ENCODE results near the gene GPR15. TPM values are rescaled to one million over a fixed set of nuclear protein-coding genes. Genes with fewer than 3 reads are reported as not detected.

Gene GPR15
- total RNA-seq, 2 donors from 2014 or later, result 1.4 to 13.2 TPM

GRCh38 chr3:98568402-98568801, 36.6 kb downstream of the GPR15 start:
- Mint-ChIP-seq H3K36me3 (no peaks in the 10 kb centered on the region), H3K9me3 (peaks cover 3% of the 10 kb centered on the region), H3K27me3 (no peaks in the 10 kb centered on the region), H3K27ac (peak overlapping the region; percentile 92 to 98), H3K4me3 (peak overlapping the region; percentile 71), H3K4me1 (ENCODE audit: low read depth in 2 of 2) (peaks cover 52 to 73% of the 10 kb centered on the region in 2 donors)
- no peak for ATAC-seq
- no peak for DNase-seq (ENCODE audit: low spot score)

- Mint-ChIP-seq H3K4me3 (peak overlapping the region; percentile 80), H3K36me3 (peaks cover 12% of the 10 kb centered on the region), H3K9me3 (peaks cover 3% of the 10 kb centered on the region), H3K4me1 (ENCODE audit: low read depth in 2 of 2) (peaks cover 25 to 37% of the 10 kb centered on the region in 2 donors), H3K27me3 (no peaks in the 10 kb centered on the region), H3K27ac (peak overlapping the region; percentile 82 to 83)
- ATAC-seq (peak in 1 of 2 donors; percentile 52), DNase-seq (ENCODE audit: low spot score) (no peak)
Measured at GRCh38 chr3:98573181-98573728, 41.5 kb downstream of the GPR15 start.

GRCh38 chr3:98574132-98574531, 42.4 kb downstream of the GPR15 start:
- Mint-ChIP-seq H3K4me3 (peak overlapping the region; percentile 80), H3K36me3 (peaks cover 20% of the 10 kb centered on the region), H3K9me3 (peaks cover 3% of the 10 kb centered on the region), H3K4me1 (ENCODE audit: low read depth in 2 of 2) (peaks cover 18 to 28% of the 10 kb centered on the region in 2 donors), H3K27ac (peak overlapping the region; percentile 82 to 83), H3K27me3 (no peaks in the 10 kb centered on the region)
- DNase-seq (ENCODE audit: low spot score) (no peak), ATAC-seq (no peak)

- Mint-ChIP-seq H3K9me3 (no peaks in the 10 kb centered on the region), H3K4me1 (ENCODE audit: low read depth in 2 of 2) (peaks cover 15 to 20% of the 10 kb centered on the region in 2 donors), H3K27ac (no peak overlapping the region), H3K27me3 (no peaks in the 10 kb centered on the region), H3K36me3 (peaks cover 26% of the 10 kb centered on the region), H3K4me3 (no peak overlapping the region)
- DNase-seq (ENCODE audit: low spot score) (no peak), ATAC-seq (no peak)
Measured at GRCh38 chr3:98577178-98577895, 45.6 kb downstream of the GPR15 start.

DNA sequence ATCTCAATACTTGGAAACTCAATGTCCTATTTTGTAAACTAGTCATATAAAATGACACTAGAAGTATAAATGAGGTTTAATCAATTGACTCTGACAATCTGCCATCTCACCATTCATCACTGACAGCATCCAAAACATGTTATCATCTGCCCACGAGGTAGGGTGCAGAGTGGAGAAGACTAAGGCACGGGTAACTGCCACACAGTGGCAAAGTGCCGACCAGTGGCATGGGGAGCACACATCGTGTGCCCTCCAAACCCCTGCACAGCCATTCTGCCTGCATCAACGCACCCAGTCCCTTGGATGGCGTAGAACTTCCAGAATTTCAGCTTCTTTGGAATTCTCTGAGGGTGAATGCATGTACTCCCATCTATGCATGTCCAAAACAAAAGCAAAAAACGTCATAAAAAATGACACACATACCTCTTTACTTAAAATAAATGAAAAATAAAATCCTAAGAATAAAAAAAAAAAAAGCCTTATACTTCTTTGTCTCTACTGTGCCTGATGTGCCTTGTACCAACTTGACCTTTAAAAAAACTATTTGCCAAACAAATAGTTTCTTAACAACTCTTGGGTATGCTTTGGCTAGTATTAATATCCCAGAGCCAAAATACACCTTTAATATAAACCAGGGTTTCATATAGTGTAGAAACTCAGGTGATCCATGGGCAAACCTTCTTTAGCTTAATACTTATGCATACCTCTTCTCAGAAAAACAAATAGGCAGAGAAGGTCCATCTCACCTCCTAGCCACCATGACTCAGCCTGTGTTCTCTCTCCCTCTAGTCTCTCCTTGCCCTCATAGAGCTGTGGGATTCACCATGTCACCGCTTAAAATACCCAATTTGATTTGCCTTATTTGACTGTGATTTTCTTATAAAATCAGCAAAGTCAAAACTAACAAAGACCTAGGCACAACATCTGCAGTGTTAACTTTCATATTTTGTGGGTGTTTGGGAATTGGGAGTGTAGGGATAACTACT, 48.9 kb downstream of the GPR15 start:
- Mint-ChIP-seq H3K27ac (no peak overlapping the region), H3K9me3 (no peaks in the 10 kb centered on the region), H3K27me3 (no peaks in the 10 kb centered on the region), H3K4me1 (ENCODE audit: low read depth in 2 of 2) (peaks cover 5 to 15% of the 10 kb centered on the region in 2 donors), H3K36me3 (peaks cover 36% of the 10 kb centered on the region), H3K4me3 (no peak overlapping the region)
- ATAC-seq, result no peak
- no peak for DNase-seq (ENCODE audit: low spot score)

- H3K4me3 Mint-ChIP-seq, result no peak overlapping the region
- no peaks in the 10 kb centered on the region for H3K27me3 Mint-ChIP-seq
- H3K27ac Mint-ChIP-seq, result no peak overlapping the region
- H3K4me1 Mint-ChIP-seq (ENCODE audit: low read depth in 2 of 2), result peaks cover 5 to 15% of the 10 kb centered on the region in 2 donors
- DNase-seq (ENCODE audit: low spot score) (no peak), ATAC-seq (no peak)
- H3K9me3 Mint-ChIP-seq, result no peaks in the 10 kb centered on the region
- peaks cover 36% of the 10 kb centered on the region for H3K36me3 Mint-ChIP-seq
Measured at GRCh38 chr3:98581474-98581873, 49.7 kb downstream of the GPR15 start.

- H3K9me3 Mint-ChIP-seq, result no peaks in the 10 kb centered on the region
- ATAC-seq (no peak), DNase-seq (ENCODE audit: low spot score) (no peak)
- H3K36me3 Mint-ChIP-seq, result peaks cover 31% of the 10 kb centered on the region
- peak overlapping the region; percentile 10 to 43 for H3K27ac Mint-ChIP-seq
- no peaks in the 10 kb centered on the region for H3K27me3 Mint-ChIP-seq
- no peak overlapping the region for H3K4me3 Mint-ChIP-seq
- H3K4me1 Mint-ChIP-seq (ENCODE audit: low read depth in 2 of 2), result peaks cover 5 to 15% of the 10 kb centered on the region in 2 donors
Measured at GRCh38 chr3:98582042-98582441, 50.3 kb downstream of the GPR15 start.

DNA sequence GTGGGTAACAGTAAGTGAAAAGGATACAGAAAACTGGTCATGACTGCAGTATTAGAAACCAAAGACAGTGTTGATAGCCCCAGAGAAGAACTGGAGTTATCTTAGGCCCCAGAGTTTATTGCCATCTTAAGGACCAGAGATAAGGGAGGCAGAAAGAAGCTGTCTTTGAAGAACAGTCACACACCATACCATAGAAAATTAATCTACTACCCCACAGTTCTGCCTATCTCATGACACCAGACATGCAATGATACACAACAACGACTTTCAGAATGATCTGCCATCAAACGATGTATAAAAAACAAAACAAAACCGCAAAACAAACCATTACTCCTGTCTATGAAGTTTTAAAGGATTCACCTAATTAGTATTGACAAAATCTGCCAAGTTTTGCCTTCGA, 52.0 kb downstream of the GPR15 start:
- no peak overlapping the region for H3K4me3 Mint-ChIP-seq
- H3K9me3 Mint-ChIP-seq, result no peaks in the 10 kb centered on the region
- peak overlapping the region in 1 of 2 donors; percentile 1 for H3K27ac Mint-ChIP-seq
- no peak for ATAC-seq
- peaks cover 27% of the 10 kb centered on the region for H3K36me3 Mint-ChIP-seq
- peaks cover 5 to 19% of the 10 kb centered on the region in 2 donors for H3K4me1 Mint-ChIP-seq (ENCODE audit: low read depth in 2 of 2)
- no peak for DNase-seq (ENCODE audit: low spot score)
- no peaks in the 10 kb centered on the region for H3K27me3 Mint-ChIP-seq

Other genes with a start within 250 kb of the GPR15 start
- not detected for gene OR5H2, start 249.5 kb upstream of the GPR15 start, total RNA-seq
- not detected for gene OR5K4, start 178.1 kb upstream of the GPR15 start, total RNA-seq
- not detected for gene OR5K3, start 141.3 kb upstream of the GPR15 start, total RNA-seq
- gene OR5K1, start 68.8 kb upstream of the GPR15 start, total RNA-seq, result not detected
- not detected for gene OR5K2, start 34.3 kb upstream of the GPR15 start, total RNA-seq
- gene CLDND1, start 9.1 kb upstream of the GPR15 start, total RNA-seq, result 100 to 1,000 TPM; 352 to 548 TPM
- gene CPOX, start 61.6 kb downstream of the GPR15 start, total RNA-seq, result 10 to 100 TPM; 35.7 to 84.3 TPM
- gene ST3GAL6, start 231.4 kb downstream of the GPR15 start, total RNA-seq, result not detected

Data from natural killer cell treated with Interleukin-12 subunit alpha and Interleukin-12 subunit beta and Interleukin-15 and Interleukin-18, amount 100 ng/mL, for 72 hours (primary cell).